Stimulated activated naive CD8-positive, alpha-beta T cell treated with anti-CD3 and anti-CD28 coated beads, Interleukin-15, amount 100 ng/mL, for 72 hours (primary cell): Measurements from ENCODE around the gene OR5K4.

Source experiments
- ATAC-seq: fragments of 150-1000 bp; cut with Tn5 transposase; 2 replicates; pipeline ENCODE4 v1.10.0; 2021; ENCODE audit warnings: mild to moderate bottlenecking, moderate library complexity
- DNase-seq, 2 donors: peaks; one replicate each; pipeline ENCODE4 v3.0.0; 2021 to 2022
- H3K27ac Mint-ChIP-seq, 2 donors: one replicate each; pipeline ENCODE4 v1.8.0; 2022; ENCODE audit warnings: mild to moderate bottlenecking in 2 of 2, mixed read lengths in 2 of 2, moderate library complexity in 2 of 2
- H3K27me3 Mint-ChIP-seq: one replicate; pipeline ENCODE4 v1.8.0; 2022; ENCODE audit warnings: mixed read lengths
- H3K4me1 Mint-ChIP-seq: one replicate; pipeline ENCODE4 v1.8.0; 2022; ENCODE audit warnings: mild to moderate bottlenecking, mixed read lengths
- H3K4me3 Mint-ChIP-seq, 2 donors: one replicate each; pipeline ENCODE4 v1.8.0; 2022; ENCODE audit warnings: mild to moderate bottlenecking in 2 of 2, mixed read lengths in 2 of 2, moderate library complexity in 1 of 2
- H3K9me3 Mint-ChIP-seq, 2 donors: one replicate each; pipeline ENCODE4 v1.8.0; 2022; ENCODE audit warnings: mixed read lengths in 2 of 2

Gene OR5K4

GRCh38 chr3:98353554-98353953 is at the start of gene OR5K4:
OR5K4 (plus strand) TSS chr3:98353854; CDS start chr3:98353854, 0 bp downstream.
- ATAC-seq (no peak), DNase-seq (no peak)
- Mint-ChIP-seq H3K27me3 (peaks cover 14% of the 10 kb centered on the region), H3K4me3 (no peak within 1 kb of the TSS), H3K9me3 (peaks cover 6 to 8% of the 10 kb centered on the region in 2 donors), H3K27ac (no peak within 1 kb of the TSS), H3K4me1 (no peaks in the 10 kb centered on the region)

GRCh38 chr3:98322101-98322500 is 31.6 kb upstream of the OR5K4 start:
- no peak overlapping the region for H3K4me3 Mint-ChIP-seq
- ATAC-seq (no peak), DNase-seq (no peak)
- H3K9me3 Mint-ChIP-seq: no peaks in the 10 kb centered on the region
- H3K27me3 Mint-ChIP-seq: peaks cover 15% of the 10 kb centered on the region
- H3K4me1 Mint-ChIP-seq: peaks cover 6% of the 10 kb centered on the region
- H3K27ac Mint-ChIP-seq: no peak overlapping the region

- Mint-ChIP-seq H3K27me3 (peaks cover 21% of the 10 kb centered on the region), H3K4me3 (no peak overlapping the region), H3K9me3 (no peaks in the 10 kb centered on the region), H3K4me1 (peaks cover 9% of the 10 kb centered on the region), H3K27ac (no peak overlapping the region)
- DNase-seq (no peak), ATAC-seq (no peak)
These were observed 31.0 kb upstream of the OR5K4 start for GRCh38 chr3:98322686-98323085.

- no peak for DNase-seq
- ATAC-seq: no peak
- Mint-ChIP-seq H3K27ac (no peak overlapping the region), H3K9me3 (no peaks in the 10 kb centered on the region), H3K4me1 (peaks cover 9% of the 10 kb centered on the region), H3K4me3 (no peak overlapping the region), H3K27me3 (peaks cover 28% of the 10 kb centered on the region)
These were observed 30.2 kb upstream of the OR5K4 start for GRCh38 chr3:98323425-98323824.

- ATAC-seq (no peak), DNase-seq (no peak)
- Mint-ChIP-seq H3K27ac (no peak overlapping the region), H3K9me3 (no peaks in the 10 kb centered on the region), H3K4me3 (no peak overlapping the region), H3K4me1 (peaks cover 9% of the 10 kb centered on the region), H3K27me3 (peaks cover 38% of the 10 kb centered on the region)
These were observed 28.6 kb upstream of the OR5K4 start for GRCh38 chr3:98325055-98325454.

GRCh38 chr3:98326105-98326893 is 27.4 kb upstream of the OR5K4 start:
- DNase-seq (no peak), ATAC-seq (no peak)
- Mint-ChIP-seq H3K27me3 (peaks cover 46% of the 10 kb centered on the region), H3K4me1 (peaks cover 12% of the 10 kb centered on the region), H3K4me3 (no peak overlapping the region), H3K27ac (no peak overlapping the region), H3K9me3 (no peaks in the 10 kb centered on the region)

GRCh38 chr3:98326945-98327344 is 26.7 kb upstream of the OR5K4 start:
- H3K4me3 Mint-ChIP-seq: no peak overlapping the region
- H3K27ac Mint-ChIP-seq: no peak overlapping the region
- DNase-seq (no peak), ATAC-seq (peak; percentile 67)
- peaks cover 16% of the 10 kb centered on the region for H3K4me1 Mint-ChIP-seq
- H3K9me3 Mint-ChIP-seq: no peaks in the 10 kb centered on the region
- peaks cover 53% of the 10 kb centered on the region for H3K27me3 Mint-ChIP-seq

- no peak overlapping the region for H3K27ac Mint-ChIP-seq
- H3K4me3 Mint-ChIP-seq: no peak overlapping the region
- DNase-seq (no peak), ATAC-seq (peak; percentile 12)
- H3K9me3 Mint-ChIP-seq: no peaks in the 10 kb centered on the region
- H3K4me1 Mint-ChIP-seq: peaks cover 16% of the 10 kb centered on the region
- peaks cover 64% of the 10 kb centered on the region for H3K27me3 Mint-ChIP-seq
These were observed 24.7 kb upstream of the OR5K4 start for GRCh38 chr3:98328933-98329332.

GRCh38 chr3:98329392-98330124 is 24.1 kb upstream of the OR5K4 start:
- no peak overlapping the region for H3K27ac Mint-ChIP-seq
- ATAC-seq (peak; percentile 71), DNase-seq (peak; percentile 35)
- no peak overlapping the region for H3K4me3 Mint-ChIP-seq
- H3K27me3 Mint-ChIP-seq: peaks cover 71% of the 10 kb centered on the region
- no peaks in the 10 kb centered on the region for H3K9me3 Mint-ChIP-seq
- H3K4me1 Mint-ChIP-seq: peaks cover 16% of the 10 kb centered on the region

- H3K4me3 Mint-ChIP-seq: no peak overlapping the region
- H3K9me3 Mint-ChIP-seq: no peaks in the 10 kb centered on the region
- peaks cover 65% of the 10 kb centered on the region for H3K27me3 Mint-ChIP-seq
- peaks cover 16% of the 10 kb centered on the region for H3K4me1 Mint-ChIP-seq
- no peak for DNase-seq
- no peak overlapping the region for H3K27ac Mint-ChIP-seq
- no peak for ATAC-seq
These were observed 22.3 kb upstream of the OR5K4 start for GRCh38 chr3:98331329-98331728.

- H3K9me3 Mint-ChIP-seq: no peaks in the 10 kb centered on the region
- peaks cover 7% of the 10 kb centered on the region for H3K4me1 Mint-ChIP-seq
- peak; percentile 78 for ATAC-seq
- DNase-seq: peak in 1 of 2 donors; percentile 14
- no peak overlapping the region for H3K27ac Mint-ChIP-seq
- H3K4me3 Mint-ChIP-seq: no peak overlapping the region
- peaks cover 51% of the 10 kb centered on the region for H3K27me3 Mint-ChIP-seq
These were observed 19.6 kb upstream of the OR5K4 start for GRCh38 chr3:98333989-98334606.

- peaks cover 4% of the 10 kb centered on the region for H3K4me1 Mint-ChIP-seq
- no peak for ATAC-seq
- H3K27ac Mint-ChIP-seq: no peak overlapping the region
- DNase-seq: no peak
- no peak overlapping the region for H3K4me3 Mint-ChIP-seq
- no peaks in the 10 kb centered on the region for H3K9me3 Mint-ChIP-seq
- peaks cover 25% of the 10 kb centered on the region for H3K27me3 Mint-ChIP-seq
These were observed 14.6 kb upstream of the OR5K4 start for GRCh38 chr3:98339031-98339430.

- ATAC-seq: no peak
- no peak overlapping the region for H3K4me3 Mint-ChIP-seq
- H3K9me3 Mint-ChIP-seq: no peaks in the 10 kb centered on the region
- H3K27ac Mint-ChIP-seq: no peak overlapping the region
- H3K4me1 Mint-ChIP-seq: peaks cover 4% of the 10 kb centered on the region
- DNase-seq: no peak
- peaks cover 23% of the 10 kb centered on the region for H3K27me3 Mint-ChIP-seq
These were observed 11.9 kb upstream of the OR5K4 start for GRCh38 chr3:98341758-98342157.

- ATAC-seq: no peak
- DNase-seq: peak in 1 of 2 donors; percentile 30
- Mint-ChIP-seq H3K4me1 (peaks cover 4% of the 10 kb centered on the region), H3K27me3 (peaks cover 36% of the 10 kb centered on the region), H3K4me3 (no peak overlapping the region), H3K27ac (no peak overlapping the region), H3K9me3 (no peaks in the 10 kb centered on the region)
These were observed 9.8 kb upstream of the OR5K4 start for GRCh38 chr3:98343647-98344507.

- H3K4me1 Mint-ChIP-seq: no peaks in the 10 kb centered on the region
- H3K27ac Mint-ChIP-seq: no peak overlapping the region
- DNase-seq (no peak), ATAC-seq (no peak)
- H3K27me3 Mint-ChIP-seq: peaks cover 37% of the 10 kb centered on the region
- H3K4me3 Mint-ChIP-seq: no peak overlapping the region
- no peaks in the 10 kb centered on the region for H3K9me3 Mint-ChIP-seq
These were observed 3.6 kb upstream of the OR5K4 start for GRCh38 chr3:98350082-98350481.
